B cell (primary cell): ENCODE results near the gene CCDC13.

Experiments
- EZH2 ChIP-seq: IDR thresholded peaks from 2 replicates; pipeline ENCODE4 v1.6.1; 2012; ENCODE audit warnings: borderline replicate concordance, low read depth, mild to moderate bottlenecking, moderate library complexity, low read length; ENCODE audit not compliant: insufficient read depth, poor library complexity, severe bottlenecking
- TF ChIP-seq, protein P1 (sequence below): fragments of 200-600 bp; IDR thresholded peaks from one replicate; pipeline ENCODE4 v1.8.0; 2022; ENCODE audit warnings: antibody characterized with exemption, mild to moderate bottlenecking

DNA sequence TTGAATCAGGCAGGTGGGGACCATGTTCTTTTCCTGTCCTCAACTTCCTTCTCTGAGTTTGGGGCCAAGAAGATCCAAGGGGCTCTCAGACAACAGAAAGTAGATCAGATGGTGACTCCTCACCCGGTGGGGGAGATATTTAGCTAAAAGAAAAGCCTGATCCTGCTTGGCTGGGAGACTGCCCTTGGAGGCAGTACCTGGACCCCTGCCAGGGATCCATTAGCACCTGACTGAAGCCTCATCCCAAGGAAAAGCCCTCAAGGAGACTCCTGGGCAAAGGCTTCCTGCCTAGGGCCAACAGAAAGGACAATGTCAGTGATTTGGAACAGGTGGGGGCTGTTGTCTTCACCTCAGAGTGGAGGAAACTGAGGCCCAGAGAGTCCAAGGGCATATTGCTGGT lies 37.0 kb downstream of the CCDC13 start:
- no peak for TF ChIP-seq EZH2
- TF ChIP-seq, protein P1, sequence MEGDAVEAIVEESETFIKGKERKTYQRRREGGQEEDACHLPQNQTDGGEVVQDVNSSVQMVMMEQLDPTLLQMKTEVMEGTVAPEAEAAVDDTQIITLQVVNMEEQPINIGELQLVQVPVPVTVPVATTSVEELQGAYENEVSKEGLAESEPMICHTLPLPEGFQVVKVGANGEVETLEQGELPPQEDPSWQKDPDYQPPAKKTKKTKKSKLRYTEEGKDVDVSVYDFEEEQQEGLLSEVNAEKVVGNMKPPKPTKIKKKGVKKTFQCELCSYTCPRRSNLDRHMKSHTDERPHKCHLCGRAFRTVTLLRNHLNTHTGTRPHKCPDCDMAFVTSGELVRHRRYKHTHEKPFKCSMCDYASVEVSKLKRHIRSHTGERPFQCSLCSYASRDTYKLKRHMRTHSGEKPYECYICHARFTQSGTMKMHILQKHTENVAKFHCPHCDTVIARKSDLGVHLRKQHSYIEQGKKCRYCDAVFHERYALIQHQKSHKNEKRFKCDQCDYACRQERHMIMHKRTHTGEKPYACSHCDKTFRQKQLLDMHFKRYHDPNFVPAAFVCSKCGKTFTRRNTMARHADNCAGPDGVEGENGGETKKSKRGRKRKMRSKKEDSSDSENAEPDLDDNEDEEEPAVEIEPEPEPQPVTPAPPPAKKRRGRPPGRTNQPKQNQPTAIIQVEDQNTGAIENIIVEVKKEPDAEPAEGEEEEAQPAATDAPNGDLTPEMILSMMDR: no peak
